Measurements from ENCODE around the gene VAV1.
"Not testable (repeated sequence)": the region's sequence is repeated elsewhere in the genome, so short reads cannot be mapped to it uniquely, and the experiment has no call there.

Gene VAV1

DNA sequence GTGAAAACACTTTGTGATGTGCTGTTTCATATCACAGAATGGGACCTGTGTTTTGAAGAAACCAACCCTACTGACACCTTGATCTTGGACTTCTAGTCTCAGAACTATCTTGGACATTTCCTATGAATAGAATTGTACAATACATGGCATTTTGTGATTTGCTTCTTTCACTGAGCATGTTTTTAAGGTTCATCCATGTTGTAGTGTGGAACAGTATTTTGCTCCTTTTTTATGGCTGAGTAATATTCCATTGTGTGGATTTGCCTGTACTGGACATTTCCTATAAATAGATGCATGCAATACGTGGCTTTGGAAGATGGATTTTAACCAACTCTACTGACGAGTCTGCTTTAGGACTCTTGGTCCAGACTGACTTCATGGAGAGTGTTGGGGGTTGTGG, 46.8 kb downstream of the VAV1 start:
- no peak for DNase-seq (ENCODE audit: low read depth)

DNA sequence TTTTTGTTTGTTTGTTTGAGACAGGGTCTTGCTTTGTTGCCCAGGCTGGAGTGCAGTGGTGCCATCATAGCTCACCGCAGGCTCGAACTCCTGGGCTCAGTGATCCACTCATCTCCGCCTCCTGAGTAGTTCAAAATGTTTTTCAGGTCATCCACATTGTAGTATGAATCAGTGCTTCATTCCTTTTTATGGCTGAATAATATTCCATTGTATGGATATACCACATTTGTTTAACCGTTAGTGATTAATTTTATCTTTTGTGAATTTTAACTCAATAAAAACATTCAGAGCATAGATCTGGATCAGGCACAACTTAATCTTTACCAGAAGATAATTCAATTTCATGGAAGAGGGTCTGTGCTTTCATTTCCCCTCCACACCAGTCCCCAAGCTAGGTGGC, 47.7 kb downstream of the VAV1 start:
- DNase-seq (ENCODE audit: low read depth): no peak

- no peak for DNase-seq (ENCODE audit: low read depth)
Measured at GRCh38 chr19:6821639-6822310, 49.3 kb downstream of the VAV1 start.

DNA sequence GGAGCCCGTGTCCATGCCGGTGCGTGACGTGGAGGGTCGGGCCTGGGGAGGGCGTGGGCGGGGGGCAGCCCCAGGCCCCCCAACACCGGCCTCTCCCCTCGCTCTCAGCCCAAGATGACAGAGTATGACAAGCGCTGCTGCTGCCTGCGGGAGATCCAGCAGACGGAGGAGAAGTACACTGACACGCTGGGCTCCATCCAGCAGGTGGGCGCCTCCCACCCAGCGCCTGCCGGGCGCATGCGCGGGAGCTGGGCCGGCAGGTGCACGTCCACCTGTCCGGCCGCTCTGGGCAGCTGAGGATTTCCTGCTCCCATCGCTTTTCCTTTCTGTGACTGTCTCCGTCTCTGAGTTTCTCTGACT, 49.8 kb downstream of the VAV1 start:
- DNase-seq (ENCODE audit: low read depth): no peak

DNA sequence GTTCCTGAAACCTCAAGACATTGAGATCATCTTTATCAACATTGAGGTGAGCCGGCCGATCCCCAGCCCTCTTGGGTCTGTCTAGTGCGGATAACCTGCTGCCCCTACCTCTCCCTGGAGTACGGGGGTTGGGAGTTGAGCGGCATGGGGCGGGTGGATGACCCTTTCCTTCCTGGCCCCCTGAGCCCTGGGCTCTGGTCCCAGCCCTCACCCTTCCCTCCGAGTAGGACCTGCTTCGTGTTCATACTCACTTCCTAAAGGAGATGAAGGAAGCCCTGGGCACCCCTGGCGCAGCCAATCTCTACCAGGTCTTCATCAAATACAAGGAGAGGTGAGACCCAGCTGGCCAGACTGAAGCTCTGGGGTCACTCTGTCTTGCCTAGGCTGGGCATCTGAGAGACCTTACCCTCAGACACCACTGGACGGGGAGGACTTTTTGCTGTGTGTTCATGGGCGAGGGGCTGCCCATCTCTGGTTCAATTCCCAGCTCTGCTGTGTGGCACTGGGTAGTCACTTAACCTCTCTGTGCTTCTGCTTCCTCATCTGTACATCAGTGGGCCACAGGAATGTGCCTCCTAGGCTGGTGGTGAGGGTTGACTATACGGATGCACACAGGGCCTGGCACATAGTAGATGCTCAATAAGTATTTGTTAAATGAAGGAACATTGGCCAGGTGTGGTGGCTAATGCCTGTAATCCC, 52.7 kb downstream of the VAV1 start:
- DNase-seq (ENCODE audit: low read depth): no peak

- no peak for DNase-seq (ENCODE audit: low read depth)
Measured at GRCh38 chr19:6826281-6826920, 53.9 kb downstream of the VAV1 start.

DNA sequence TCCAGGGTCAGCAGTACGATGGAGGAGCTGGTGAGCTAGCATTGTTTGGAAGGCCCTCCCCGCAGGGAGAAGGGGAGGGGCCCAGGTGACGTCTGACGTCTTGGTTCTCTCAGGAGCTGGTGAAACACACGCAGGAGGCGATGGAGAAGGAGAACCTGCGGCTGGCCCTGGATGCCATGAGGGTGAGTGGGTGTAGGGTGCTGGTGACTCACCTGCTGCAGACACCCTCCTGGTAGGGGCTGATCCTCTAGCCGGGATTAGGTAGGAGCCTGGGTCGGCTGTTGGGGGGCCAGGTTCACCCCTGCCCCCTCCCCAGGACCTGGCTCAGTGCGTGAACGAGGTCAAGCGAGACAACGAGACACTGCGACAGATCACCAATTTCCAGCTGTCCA, 55.8 kb downstream of the VAV1 start:
- DNase-seq (ENCODE audit: low read depth): no peak

DNA sequence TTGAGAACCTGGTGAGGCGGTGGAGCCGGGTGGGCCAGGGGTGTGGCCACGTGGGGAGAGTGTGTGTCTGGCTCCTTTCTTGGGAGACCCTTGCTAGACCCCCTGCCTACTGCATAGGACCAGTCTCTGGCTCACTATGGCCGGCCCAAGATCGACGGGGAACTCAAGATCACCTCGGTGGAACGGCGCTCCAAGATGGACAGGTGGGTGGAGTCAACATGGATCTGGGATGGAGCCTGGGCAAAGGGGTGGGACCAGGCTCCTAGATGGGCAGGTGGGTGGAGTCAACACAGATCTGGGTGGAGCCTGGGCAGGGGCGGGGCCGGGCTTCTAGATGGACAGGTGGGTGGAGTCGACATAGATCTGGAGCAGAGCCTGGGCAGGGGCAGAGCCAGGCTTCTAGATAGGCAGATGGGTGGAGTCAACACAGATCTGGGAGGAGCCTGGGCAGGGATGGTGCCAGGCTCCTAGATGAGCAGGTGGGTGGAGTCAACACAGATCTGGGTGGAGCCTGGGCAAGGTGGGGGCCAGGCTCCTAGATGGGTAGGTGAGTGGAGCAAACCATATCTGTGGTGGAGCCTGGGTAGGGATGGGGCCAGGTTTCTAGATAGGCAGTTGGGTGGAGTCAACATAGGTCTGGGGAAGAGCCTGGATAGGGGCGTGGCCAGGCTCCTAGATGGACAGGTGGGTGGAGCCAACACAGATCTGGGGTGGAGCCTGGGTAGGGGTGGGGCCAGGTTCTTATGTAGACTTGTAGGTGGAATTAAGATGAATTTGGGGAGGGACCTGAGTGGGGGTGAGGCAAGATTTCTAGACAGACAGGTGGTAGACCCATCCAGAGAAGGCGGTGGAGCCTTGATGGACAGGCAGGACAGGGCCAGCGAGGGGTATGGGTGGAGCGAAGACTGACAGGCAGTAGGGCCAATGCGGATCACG, 56.5 kb downstream of the VAV1 start:
- no peak for DNase-seq (ENCODE audit: low read depth)

DNA sequence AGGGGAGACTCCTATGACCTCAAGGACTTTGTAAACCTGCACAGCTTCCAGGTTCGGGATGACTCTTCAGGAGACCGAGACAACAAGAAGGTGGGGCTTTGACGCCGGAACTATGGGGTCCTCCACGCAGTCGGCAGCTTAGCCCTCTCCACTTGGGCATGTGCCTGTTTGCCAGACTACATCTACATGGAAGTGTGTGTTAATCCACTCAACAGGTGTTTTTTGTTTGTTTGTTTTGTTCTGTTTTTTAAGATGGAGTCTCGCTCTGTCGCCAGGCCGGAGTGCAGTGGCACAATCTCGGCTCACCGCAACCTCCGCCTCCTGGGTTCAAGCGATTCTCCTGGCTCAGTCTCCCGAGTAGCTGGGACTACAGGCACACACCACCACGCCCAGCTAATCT, 57.3 kb downstream of the VAV1 start:
- DNase-seq (ENCODE audit: low read depth): not testable (repeated sequence)

GRCh38 chr19:6831084-6831483, 58.6 kb downstream of the VAV1 start:
- not testable (repeated sequence) for DNase-seq (ENCODE audit: low read depth)

DNA sequence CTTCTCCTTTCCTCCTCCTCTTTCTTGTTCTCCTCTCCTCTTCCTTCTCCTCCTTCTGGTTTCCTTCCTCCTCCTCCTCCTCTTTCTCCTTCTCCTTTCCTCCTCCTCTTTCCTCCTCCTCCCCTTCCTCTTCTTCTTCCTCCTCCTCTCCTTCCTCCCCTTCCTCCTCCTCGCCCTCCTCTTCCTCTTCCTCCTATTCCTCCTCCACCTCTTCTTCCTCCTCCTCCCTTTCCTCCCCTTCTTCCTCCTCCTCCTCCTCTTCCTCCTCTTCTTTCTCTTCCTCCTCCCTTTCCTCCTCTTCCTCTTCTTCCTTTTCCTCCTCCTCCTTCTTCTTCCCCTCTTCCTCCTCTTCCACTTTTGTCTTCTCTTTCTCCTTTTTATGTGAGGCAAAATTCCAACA, 59.9 kb downstream of the VAV1 start:
- no peak for DNase-seq (ENCODE audit: low read depth)

- no peak for DNase-seq (ENCODE audit: low read depth)
Measured at GRCh38 chr19:6833166-6833790, 60.8 kb downstream of the VAV1 start.

- no peak for DNase-seq (ENCODE audit: low read depth)
Measured at GRCh38 chr19:6834433-6834832, 61.9 kb downstream of the VAV1 start.

- DNase-seq (ENCODE audit: low read depth): no peak
Measured at GRCh38 chr19:6835501-6835900, 63.0 kb downstream of the VAV1 start.

DNA sequence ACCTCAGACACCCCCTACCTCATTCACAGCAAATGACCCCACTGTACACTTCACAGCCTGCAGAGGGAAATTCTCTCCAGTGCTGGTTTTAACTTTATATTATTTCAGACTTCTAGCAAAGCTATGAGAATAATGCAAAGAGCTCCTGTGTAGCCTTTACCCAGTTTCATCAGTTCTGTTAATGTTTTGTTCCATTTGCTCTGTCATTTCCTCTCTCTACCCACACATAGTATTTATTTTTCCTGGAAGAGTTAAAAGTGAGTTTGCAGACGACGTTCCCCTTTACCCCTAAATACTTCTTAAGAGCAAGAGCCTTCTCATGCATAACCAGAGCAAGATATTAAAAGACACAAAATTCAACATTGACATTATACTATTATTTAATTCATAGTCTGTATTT, 65.0 kb downstream of the VAV1 start:
- DNase-seq (ENCODE audit: low read depth): no peak

DNA sequence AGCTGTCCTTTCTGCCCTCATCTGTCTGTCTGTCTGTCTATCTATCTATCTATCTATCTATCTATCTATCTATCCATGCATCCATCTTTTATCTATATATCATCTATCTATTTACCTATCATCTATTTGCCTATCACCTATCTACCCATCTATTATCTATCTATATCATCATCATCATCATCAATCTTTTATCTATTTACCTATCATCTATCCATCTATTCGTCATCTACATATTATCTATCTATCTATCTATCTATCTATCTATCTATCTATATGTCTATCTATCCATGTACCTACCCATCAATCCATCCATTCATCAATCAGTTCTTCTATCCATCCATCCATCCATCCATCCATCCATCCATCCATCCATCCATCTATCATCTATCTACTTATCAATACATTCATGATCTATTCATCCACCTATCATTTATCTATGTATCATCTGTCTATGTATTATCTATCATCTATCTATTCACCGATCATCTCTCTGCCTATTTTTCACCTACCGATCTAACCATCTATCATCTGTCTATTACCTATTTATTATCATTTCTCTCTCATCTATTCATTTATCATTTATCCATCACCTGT, 65.7 kb downstream of the VAV1 start:
- DNase-seq (ENCODE audit: low read depth): no peak

GRCh38 chr19:6842871-6843607, 70.5 kb downstream of the VAV1 start:
- no peak for DNase-seq (ENCODE audit: low read depth)

GRCh38 chr19:6847828-6848200, 75.3 kb downstream of the VAV1 start:
- DNase-seq (ENCODE audit: low read depth): no peak

GRCh38 chr19:6848986-6849385, 76.5 kb downstream of the VAV1 start:
- no peak for DNase-seq (ENCODE audit: low read depth)

DNA sequence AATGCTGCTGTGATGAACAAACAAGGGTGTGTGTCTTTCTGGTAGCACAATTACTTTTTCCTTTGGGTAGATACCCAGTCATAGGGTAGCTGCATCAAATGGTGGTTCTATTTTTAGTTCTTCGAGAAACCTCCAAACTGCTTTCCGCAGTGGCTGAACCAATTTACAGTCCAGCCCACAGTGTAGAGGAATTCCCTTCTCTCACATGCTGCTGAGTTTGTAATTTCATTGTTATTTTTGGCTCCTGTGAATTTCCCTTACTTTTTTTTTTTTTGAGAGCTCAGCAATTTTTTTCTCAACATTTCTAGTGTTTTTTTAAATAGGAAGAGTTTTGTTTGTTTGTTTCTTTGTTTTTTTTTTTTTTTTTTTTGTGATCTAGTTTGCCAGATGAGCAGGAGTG, 77.4 kb downstream of the VAV1 start:
- DNase-seq (ENCODE audit: low read depth): no peak

- DNase-seq (ENCODE audit: low read depth): no peak
Measured at GRCh38 chr19:6851359-6851758, 78.9 kb downstream of the VAV1 start.
